Brain microvascular endothelial cell (primary cell): ENCODE data around the gene SPECC1L.

Experiments
- DNase-seq: peaks from one replicate; pipeline ENCODE4 v3.0.0-alpha.2; 2020
- H3K27ac ChIP-seq: fragments of 250-450 bp; sonication (Bioruptor Pico); 2 replicates; pipeline ENCODE4 v1.5.1; 2020; ENCODE audit warnings: mild to moderate bottlenecking, moderate library complexity
- H3K27me3 ChIP-seq: fragments of 250-450 bp; sonication (Bioruptor Pico); replicated peaks from 2 replicates; pipeline ENCODE4 v1.5.1; 2020; ENCODE audit warnings: mild to moderate bottlenecking
- H3K36me3 ChIP-seq: fragments of 250-450 bp; sonication (Bioruptor Pico); replicated peaks from 2 replicates; pipeline ENCODE4 v1.5.1; 2020; ENCODE audit warnings: mild to moderate bottlenecking
- H3K4me3 ChIP-seq: 2 replicates; pipeline ENCODE4 v1.5.1; 2011; ENCODE audit warnings: low read depth, mild to moderate bottlenecking, control low read depth, low read length, moderate library complexity
- in situ Hi-C: cut with HindIII; loops from 2 replicates; pipeline ENCODE4 v1.10.0; 2017; ENCODE audit warnings: low sequenced_read_pairs, low pct_ligation_motif_present
- TF ChIP-seq, protein P1 (sequence below): IDR thresholded peaks from 2 replicates; pipeline ENCODE4 v1.5.1; 2011; ENCODE audit warnings: low read depth, mild to moderate bottlenecking, moderate library complexity, low read length, control low read depth, inconsistent platforms; ENCODE audit errors: missing control alignments

SPECC1L gene

GRCh38 chr22:24428751-24429410 lies 158.2 kb downstream of the SPECC1L start:
- Histone ChIP-seq H3K27ac (no peak overlapping the region), H3K4me3 (no peak overlapping the region), H3K36me3 (no peaks in the 10 kb centered on the region), H3K27me3 (no peaks in the 10 kb centered on the region)
- TF ChIP-seq, protein P1, sequence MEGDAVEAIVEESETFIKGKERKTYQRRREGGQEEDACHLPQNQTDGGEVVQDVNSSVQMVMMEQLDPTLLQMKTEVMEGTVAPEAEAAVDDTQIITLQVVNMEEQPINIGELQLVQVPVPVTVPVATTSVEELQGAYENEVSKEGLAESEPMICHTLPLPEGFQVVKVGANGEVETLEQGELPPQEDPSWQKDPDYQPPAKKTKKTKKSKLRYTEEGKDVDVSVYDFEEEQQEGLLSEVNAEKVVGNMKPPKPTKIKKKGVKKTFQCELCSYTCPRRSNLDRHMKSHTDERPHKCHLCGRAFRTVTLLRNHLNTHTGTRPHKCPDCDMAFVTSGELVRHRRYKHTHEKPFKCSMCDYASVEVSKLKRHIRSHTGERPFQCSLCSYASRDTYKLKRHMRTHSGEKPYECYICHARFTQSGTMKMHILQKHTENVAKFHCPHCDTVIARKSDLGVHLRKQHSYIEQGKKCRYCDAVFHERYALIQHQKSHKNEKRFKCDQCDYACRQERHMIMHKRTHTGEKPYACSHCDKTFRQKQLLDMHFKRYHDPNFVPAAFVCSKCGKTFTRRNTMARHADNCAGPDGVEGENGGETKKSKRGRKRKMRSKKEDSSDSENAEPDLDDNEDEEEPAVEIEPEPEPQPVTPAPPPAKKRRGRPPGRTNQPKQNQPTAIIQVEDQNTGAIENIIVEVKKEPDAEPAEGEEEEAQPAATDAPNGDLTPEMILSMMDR, result no peak
- in situ Hi-C loops, result no loop called here
- no peak for DNase-seq

GRCh38 chr22:24429411-24430365 lies 159.1 kb downstream of the SPECC1L start:
- no peak for DNase-seq
- Histone ChIP-seq H3K27ac (no peak overlapping the region), H3K36me3 (no peaks in the 10 kb centered on the region), H3K27me3 (no peaks in the 10 kb centered on the region), H3K4me3 (no peak overlapping the region)
- in situ Hi-C loops, result no loop called here
- TF ChIP-seq, protein P1, result no peak

- H3K27ac ChIP-seq, result no peak overlapping the region
- H3K27me3 ChIP-seq, result no peaks in the 10 kb centered on the region
- no peak for DNase-seq
- H3K4me3 ChIP-seq, result no peak overlapping the region
- in situ Hi-C loops, result no loop called here
- TF ChIP-seq, protein P1, result no peak
- no peaks in the 10 kb centered on the region for H3K36me3 ChIP-seq
Observed at GRCh38 chr22:24430431-24431308, 160.0 kb downstream of the SPECC1L start.

- Histone ChIP-seq H3K27ac (no peak overlapping the region), H3K27me3 (no peaks in the 10 kb centered on the region), H3K36me3 (no peaks in the 10 kb centered on the region), H3K4me3 (no peak overlapping the region)
- in situ Hi-C loops, result no loop called here
- no peak for DNase-seq
- TF ChIP-seq, protein P1, result no peak
Observed at GRCh38 chr22:24431309-24432034, 160.8 kb downstream of the SPECC1L start.
